ENCODE measurements around the gene APOE.
A peak's percentile ranks its signal among the peaks of the same experiment; 100 is the strongest.
"Not testable (repeated sequence)": the region's sequence is repeated elsewhere in the genome, so short reads cannot be mapped to it uniquely, and the experiment has no call there.

APOE gene

DNA sequence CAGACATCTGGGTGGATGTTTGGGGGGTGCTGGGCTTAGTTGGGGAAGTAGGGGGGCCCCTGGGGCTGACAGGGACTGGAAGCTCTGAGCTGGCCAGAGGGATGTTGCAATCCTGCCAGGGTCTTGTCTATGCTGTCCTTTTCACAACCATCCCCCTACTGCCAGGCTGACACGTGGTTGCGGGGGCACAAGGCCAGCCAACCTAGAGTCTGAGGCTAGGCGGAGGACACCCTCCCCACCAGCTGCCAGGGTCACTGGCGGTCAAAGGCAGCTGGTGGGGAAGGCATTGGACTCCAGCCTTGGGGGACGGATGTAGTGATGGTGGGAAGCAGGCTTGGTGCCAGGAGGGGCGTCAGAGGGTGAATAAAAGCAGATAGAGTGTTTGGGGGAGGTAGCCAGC is 7.3 kb downstream of the APOE start:
- no peak for DNase-seq

DNA sequence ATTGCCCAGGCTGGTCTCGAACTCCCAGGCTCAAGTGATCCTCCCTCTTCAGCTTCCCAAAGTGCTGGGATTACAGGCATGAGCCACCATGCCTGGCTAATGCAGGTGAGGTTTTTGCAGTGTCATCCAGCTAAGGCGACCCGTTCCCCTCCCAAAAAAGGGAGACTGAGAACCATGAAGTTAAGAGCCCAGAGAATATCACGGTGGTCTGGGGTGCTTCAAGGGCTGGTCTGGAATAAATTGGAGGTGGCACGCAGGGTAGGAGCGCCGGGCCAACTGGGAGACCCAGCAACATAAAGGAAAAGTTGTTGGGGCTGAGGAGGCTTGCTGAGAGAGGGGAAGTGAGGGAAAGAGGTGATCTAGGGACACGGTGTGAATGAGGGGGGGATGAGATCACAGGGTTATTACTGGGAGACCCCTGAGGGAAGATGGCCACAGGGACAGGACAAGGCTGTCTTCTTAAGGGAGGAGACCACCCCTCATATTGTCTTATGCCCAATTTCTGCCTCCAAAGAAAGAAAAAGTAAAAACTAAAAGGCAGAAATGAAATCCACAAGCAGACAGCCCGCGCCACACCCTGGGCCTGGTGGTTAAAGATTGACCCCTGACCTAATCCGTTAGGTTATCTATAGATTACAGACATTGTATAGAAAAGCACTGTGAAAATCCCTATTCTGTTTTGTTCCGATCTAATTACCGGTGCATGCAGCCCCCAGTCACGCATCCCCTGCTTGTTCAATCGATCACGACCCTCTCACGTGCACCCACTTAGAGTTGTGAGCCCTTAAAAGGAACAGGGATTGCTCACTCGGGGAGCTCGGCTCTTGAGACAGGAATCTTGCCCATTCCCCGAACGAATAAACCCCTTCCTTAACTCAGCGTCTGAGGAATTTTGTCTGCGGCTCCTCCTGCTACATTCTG is 8.2 kb downstream of the APOE start:
- DNase-seq, result not testable (repeated sequence)

DNA sequence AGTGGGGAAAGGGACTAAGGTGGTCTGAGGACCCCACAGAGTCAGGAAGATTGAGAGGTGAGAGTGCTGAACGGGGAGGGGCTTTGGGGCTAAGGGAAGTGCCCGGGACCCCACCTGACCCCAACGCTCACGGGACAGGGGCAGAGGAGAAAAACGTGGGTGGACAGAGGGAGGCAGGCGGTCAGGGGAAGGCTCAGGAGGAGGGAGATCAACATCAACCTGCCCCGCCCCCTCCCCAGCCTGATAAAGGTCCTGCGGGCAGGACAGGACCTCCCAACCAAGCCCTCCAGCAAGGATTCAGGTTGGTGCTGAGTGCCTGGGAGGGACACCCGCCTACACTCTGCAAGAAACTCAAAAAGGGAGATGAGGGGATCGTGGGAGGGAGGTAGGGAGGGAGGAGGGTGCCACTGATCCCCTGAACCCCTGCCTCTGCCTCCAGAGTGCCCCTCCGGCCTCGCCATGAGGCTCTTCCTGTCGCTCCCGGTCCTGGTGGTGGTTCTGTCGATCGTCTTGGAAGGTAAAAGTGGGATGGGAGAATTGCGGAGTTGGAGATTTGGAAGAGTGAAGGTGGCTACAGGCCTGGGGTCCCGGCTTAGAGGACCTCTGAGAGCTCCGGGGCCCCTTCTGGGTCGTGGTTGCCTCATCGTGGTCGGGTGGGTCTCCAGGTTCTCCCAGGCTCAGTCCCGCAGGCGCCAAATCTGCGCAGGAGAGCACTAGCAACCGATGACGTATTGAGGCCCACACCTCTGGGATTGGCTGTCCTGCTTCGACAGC is 9.0 kb downstream of the APOE start, which contains the start of gene APOC1:
Gene APOC1 (plus strand): TSS at position 176 of the 774 bp plus-strand sequence. CDS start 284 bp downstream, at position 460.
- peak; percentile 68 for DNase-seq

DNA sequence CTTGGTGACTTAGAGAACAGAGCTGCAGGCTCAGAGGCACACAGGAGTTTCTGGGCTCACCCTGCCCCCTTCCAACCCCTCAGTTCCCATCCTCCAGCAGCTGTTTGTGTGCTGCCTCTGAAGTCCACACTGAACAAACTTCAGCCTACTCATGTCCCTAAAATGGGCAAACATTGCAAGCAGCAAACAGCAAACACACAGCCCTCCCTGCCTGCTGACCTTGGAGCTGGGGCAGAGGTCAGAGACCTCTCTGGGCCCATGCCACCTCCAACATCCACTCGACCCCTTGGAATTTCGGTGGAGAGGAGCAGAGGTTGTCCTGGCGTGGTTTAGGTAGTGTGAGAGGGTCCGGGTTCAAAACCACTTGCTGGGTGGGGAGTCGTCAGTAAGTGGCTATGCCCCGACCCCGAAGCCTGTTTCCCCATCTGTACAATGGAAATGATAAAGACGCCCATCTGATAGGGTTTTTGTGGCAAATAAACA is 18.7 kb downstream of the APOE start:
- no peak for DNase-seq

DNA sequence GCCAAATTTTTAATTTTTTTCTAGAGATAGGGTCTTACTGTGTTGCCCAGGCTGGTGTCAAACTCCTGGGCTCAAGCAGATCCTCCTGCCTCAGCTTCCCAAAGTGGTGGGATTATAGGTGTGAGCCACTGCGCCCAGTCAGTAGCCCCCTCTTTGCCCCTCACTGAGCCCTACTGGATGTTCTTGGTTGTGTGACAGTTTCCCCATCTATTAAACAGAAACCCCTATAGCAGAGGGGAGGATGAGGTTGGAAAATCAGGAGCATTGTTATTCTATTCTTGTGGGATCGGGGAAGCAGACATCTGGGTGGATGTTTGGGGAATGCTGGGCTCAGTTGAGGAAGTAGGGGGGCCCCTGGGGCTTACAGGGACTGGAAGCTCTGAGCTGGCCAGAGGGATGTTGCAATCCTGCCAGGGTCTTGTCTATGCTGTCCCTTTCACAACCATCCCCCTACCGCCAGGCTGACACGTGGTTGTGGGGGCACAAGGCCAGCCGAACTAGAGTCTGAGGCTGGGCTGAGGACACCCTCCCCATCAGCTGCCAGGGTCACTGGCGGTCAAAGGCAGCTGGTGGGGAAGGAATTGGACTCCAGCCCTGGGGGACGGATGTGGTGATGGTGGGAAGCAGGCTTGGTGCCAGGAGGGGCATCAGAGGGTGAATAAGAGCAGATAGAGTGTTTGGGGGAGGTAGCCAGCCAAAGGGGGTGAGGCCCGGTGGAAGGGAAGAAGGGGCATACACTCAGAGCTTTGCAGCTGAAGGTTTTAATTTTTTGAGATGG is 19.7 kb downstream of the APOE start:
- DNase-seq, result no peak

DNA sequence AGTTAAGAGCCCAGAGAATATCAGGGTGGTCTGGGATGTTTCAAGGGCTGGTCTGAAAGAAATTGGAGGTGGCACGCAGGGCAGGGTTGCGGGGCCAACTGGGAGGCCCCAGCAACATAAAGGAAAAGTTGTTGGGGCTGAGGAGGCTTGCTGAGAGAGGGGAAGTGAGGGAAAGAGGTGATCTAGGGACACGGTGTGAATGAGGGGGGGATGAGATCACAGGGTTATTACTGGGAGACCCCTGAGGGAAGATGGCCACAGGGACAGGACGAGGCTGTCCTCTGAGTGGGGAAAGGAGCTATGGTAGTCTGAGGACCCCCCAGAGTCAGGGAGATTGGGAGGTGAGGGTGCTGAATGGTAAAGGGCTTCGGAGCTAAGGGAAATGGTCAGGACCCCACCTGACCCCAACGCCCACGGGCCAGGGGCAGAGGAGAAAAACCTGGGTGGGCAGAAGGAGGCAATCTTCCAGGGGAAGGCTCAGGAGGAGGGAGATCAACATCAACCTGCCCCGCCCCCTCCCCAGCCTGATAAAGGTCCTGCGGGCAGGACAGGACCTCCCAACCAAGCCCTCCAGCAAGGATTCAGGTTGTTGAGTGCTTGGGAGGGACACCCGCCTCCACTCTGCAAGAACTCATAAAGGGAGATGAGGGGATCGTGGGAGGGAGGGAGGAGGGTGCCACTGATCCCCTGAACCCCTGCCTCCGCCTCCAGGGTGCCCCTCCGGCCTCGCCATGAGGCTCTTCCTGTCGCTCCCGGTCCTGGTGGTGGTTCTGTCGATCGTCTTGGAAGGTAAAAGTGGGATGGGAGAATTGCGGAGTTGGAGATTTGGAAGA is 20.9 kb downstream of the APOE start:
- DNase-seq, result not testable (repeated sequence)

DNA sequence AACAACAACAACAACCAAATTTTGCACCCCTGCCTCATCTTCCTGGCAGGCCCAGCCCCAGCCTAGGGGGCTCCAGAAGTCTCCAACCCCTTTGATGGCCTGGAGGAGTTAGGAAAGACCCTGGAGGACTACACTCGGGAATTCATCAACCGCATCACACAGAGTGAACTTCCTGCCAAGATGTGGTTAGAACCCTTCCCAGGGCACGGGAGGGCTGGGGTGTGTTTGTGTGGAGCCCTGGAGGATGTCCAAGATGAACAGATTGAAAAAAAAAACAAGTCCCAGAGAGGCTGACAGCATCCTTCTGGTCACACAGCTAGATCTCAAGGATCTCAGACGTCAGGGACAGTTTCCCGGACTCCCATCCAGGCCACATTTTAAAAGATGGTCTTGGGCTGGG is 22.1 kb downstream of the APOE start:
- DNase-seq, result no peak

DNA sequence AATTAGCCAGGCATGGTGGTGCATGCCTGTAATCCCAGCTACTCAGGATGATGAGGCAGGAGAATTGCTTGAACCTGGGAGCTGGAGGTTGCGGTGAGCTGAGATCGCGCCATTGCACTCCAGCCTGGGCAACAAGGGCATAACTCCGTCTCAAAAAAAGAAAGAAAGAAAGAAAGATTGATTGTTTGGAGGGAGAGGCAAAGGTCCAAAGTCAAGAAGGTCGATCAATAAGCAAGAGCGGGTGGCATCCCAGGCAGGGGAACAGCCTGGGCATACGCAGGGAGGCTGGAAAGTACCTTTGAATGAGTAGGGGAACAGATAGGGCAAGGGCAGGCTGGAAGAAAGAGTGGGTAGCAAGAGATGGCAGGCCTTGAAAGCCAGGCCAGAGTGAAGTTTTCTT is 24.5 kb downstream of the APOE start:
- no peak for DNase-seq

DNA sequence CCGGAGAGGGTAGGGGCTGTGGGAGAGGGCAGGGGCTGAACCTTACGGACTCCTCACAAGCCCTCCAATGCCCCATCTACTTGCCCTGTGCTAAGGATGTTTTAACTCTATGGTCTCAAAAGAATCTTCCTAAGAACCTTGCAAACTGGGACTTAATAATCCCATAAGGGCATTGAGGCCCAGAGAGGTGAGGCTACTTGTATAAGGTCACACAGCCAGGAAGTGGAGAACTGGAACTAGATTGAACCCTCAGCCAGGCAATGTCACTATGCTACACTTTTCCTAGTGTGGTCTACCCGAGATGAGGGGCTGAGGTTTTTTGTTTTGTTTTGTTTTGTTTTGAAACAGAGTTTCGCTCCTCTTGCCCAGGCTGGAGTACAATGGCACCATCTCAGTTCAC is 25.9 kb downstream of the APOE start:
- no peak for DNase-seq

DNA sequence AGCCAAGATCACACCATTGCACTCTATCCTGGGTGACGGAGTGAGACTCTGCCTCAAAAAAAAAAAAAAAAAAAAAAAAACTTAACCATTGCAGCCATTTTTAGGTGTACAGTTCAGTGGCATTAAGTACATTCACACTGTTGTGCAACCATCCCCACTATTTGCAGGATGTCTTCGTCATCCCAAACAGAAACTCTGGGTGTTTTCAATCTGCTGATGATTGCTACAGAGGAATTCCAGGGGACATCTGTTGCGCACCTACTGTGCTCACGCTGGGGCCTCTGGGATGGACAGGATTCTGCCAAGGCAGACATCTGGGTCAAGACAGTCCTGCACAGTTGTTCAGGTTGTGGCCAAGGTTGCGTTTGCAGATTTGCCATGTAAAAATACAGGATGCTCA is 34.1 kb downstream of the APOE start:
- DNase-seq, result no peak

DNA sequence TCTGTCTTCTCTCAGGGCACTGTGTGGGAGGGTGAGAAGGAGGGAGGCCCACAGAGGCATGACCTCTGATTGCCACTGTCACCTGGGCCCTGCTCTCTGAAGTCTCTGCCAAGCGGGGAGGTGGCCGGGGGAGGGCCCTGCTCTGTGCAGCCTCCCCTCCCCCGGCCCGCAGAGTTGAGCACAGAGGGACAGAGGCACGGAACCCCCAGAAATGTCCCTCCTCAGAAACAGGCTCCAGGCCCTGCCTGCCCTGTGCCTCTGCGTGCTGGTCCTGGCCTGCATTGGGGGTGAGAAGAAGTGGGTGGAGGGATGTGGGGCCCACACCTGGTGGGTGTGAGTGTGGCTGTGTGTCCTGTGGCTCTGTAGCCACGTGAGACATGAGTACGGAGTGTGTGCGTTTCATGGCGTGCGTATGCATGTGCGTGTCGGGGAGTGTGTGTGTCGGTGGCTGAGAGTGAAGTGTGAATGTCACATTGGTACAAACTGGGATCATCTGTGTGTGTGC is 36.5 kb downstream of the APOE start, which contains the start of gene APOC4:
Gene APOC4 (plus strand): TSS at position 171 of the 505 bp plus-strand sequence. CDS start 41 bp downstream, at position 212.
- DNase-seq, result no peak

DNA sequence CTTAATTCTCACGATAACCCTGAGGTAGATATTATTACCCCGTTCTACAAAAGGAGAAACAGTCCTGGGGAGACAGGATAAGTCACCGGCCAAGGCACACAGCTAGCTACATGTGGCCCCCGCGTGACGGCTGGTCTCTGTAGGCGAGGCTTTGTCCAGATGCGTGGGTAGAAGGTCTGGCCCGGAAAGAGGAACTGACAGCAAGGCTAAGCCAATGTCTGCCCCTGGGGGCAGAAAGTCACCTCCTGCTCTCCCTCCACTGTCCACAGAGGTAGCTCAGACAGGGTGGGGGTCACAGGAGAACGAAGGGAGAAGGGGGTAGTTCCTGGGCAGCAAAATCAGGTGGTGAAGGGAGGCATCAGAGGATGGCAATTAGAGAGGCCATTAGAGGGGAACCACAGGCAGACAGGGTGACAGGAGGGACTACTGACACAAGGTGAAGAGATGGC is 38.2 kb downstream of the APOE start:
- no peak for DNase-seq

DNA sequence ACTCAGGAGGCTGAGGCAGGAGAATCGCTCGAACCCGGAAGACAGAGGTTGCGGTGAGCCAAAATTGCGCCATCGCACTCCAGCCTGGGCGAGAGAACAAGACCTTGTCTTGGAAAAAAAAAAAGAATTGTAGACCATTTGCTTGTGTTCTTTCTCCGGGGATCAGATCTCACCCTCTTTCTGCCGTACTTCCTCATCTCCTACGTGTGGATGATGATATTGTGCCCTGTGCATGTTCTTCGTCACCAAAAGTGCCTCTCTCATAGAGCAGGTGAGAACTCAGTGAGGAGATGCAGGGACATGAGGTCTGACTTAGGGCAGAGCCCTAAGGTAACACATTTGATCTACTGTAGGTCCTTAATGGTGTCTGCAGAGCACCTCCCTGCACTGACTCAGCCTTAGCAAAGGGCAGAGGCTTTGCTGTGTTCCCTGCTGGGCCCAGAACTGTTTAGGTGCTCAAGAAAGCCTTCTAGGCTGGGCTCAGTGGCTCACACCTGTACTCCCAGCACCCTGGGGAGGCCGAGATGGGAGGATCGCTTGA is 41.5 kb downstream of the APOE start:
- no peak for DNase-seq

DNA sequence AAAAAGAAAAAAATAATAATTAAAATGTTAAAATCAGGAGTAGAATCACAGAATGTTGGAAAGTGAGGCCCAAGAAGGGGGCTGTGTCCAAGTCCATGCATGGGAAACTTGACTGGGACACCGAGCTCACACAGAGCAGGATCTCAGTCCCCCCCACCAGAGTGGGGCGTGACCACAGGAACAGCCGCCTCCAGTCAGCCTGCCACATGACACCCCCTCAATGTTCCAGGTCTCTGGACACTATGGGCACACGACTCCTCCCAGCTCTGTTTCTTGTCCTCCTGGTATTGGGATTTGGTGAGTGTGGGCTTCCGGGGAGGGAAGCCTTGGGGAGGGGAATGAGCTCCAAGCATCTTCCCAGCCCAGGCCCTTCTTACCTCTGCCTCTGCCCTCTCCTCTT is 42.6 kb downstream of the APOE start:
- no peak for DNase-seq

DNA sequence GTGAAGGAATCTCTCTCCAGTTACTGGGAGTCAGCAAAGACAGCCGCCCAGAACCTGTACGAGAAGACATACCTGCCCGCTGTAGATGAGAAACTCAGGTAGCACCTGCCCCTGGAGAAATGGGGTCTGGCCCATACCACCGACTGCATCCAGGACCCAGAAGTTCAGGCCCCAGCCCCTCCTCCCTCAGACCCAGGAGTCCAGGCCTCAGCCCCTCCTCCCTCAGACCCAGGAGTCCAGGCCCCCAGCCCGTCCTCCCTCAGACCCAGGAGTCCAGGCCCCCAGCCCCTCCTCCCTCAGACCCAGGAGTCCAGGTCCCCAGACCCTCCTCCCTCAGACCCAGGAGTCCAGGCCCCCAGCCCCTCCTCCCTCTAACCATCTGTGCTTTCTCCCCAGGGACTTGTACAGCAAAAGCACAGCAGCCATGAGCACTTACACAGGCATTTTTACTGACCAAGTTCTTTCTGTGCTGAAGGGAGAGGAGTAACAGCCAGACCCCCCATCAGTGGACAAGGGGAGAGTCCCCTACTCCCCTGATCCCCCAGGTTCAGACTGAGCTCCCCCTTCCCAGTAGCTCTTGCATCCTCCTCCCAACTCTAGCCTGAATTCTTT is 43.3 kb downstream of the APOE start:
- no peak for DNase-seq

DNA sequence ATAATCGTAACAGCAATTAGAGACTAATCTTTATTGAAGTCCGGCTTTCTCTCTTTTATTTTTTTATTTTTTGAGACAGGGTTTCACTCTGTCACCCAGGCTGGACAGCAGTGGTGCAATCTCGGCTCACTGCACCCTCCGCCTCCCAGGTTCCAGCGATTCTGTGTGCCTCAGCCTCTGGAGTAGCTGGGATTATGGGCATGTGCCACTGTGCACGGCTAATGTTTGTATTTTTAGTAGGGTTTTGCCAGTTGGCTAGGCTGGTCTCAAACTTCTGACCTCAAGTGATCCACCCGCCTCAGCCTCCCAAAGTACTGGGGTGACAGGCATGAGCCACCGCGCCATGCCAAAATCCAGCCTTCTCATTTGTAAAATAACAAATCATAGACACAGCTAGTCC is 44.0 kb downstream of the APOE start:
- no peak for DNase-seq

DNA sequence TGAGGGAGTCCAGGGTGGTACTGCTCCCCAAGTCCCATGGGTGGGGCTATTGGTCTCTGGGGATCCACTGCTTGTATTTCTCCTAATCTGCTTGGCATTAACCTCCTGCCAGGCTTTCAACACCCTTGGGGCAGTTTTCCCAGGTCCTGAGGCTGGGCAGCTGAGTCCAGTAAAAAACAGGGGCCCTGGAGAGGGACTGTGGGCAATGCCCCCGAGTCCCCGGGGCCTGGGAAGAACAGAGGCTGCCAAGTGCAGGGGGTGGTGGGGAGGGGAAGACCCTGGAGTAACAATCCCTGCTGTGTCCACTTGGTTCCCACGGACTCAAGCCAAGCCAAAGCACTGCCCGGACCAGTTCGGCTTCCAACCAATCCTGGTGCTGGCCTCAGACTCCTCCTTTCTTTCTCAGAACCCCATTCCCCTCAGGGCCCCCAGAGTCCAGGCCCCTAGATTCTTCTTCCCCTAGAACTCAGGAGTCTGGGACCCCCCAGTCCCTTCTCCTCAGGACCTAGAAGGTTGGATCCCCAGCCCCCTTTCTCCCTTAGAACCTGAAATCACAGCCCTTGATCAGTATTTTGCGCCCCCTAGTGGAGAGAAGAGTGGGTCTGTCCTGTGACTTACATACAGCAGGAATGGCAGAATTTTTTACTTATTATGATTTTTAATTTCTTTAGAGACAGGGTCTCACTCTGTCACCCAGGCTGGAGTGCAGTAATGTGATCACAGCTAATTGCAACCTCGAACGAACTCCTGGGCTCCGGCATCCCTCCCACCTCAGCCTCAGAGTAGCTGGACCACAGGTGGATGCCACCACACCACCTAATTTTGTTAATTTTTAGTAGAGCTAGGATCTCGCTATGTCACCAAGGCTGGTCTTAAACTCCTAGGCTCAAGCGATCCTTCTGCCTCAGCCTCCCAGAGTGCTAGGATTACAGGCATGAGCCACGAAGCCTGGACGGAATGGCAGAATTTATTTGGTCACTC is 45.9 kb downstream of the APOE start:
- peak; percentile 34 for DNase-seq

DNA sequence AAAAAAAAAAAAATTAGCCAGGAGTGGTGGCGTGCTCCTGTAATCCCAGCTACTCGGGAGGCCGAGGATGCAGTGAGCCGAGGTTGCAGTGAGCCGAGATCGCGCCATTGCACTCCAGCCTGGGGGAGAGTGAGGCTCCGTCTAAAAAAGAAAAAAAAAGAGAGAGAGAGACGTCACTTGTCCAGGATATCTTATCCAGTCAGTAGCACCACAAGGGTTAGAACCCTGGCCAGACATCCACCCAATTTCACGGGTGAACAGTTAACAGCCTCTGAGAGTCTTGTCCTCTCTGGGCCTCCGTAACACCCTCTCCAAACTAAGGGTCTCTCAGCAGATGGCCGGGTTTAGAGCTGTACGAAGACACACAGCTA is 48.7 kb downstream of the APOE start:
- DNase-seq, result no peak

DNA sequence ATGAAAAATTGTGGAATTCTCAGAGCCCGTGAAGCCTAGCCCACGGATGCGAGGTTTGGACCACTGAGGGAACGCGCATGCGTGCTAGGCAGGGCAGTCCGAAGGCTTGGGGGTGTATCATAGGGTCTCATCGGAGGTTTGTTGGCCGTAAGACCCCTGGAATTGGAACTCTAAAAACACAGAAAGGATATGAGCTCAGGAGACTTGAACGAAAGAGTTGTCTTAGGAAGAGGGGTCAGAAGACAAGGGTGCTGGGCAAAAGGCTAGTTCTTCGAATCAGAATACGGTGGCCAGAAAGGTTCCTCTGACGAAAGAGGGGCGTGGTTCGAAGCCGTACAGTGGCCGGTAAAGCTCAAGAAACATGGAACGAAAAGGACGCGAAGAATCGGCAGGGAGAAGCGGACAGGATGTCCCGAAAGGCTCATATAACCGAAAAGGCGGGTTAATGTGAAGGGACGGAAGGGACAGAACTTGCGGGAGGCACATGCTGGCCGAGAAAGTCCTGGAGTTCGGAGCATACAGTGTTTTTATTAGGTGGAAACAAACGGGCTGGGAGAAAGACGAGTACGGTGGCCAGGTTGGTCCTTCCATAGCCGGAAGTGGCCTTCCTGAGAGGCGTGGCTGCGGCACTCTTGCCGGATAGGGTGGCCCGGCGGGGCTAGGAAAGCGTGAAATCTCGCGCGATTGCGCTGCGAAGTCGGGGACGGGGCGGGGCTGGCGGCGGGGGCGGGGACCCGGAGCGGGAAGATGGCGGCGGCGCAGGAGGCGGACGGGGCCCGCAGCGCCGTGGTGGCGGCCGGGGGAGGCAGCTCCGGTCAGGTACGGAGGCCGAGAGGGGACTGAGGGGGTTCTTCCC is 49.3 kb downstream of the APOE start, which contains the start of gene CLPTM1:
Gene CLPTM1 (plus strand): TSS at position 732 of the 856 bp plus-strand sequence. CDS start 16 bp downstream, at position 748.
- DNase-seq, result peak; percentile 97

All from NCI-H510A (cell line).